Activated CD4-positive, alpha-beta T cell treated with anti-CD3 and anti-CD28 coated beads, Interleukin-2, Interleukin-4, amounts not matched to agents 100 ng/mL and 50 ng/mL, durations not matched to agents 16 hours and 8 hours (primary cell): ENCODE measurements around the gene UQCC5.

ENCODE experiments used
- DNase-seq: peaks from one replicate; pipeline ENCODE4 v3.0.0-alpha.2; 2020; ENCODE audit warnings: low spot score

UQCC5 gene

GRCh38 chr3:52504977-52505376, 31.4 kb upstream of the UQCC5 start:
- no peak for DNase-seq

GRCh38 chr3:52506266-52506966, 30.0 kb upstream of the UQCC5 start:
- DNase-seq: no peak

GRCh38 chr3:52507359-52507758, 29.0 kb upstream of the UQCC5 start:
- DNase-seq: no peak

GRCh38 chr3:52509753-52510328, 26.6 kb upstream of the UQCC5 start:
- DNase-seq: no peak

- no peak for DNase-seq
Measured at GRCh38 chr3:52511509-52511908, 24.9 kb upstream of the UQCC5 start.

GRCh38 chr3:52512105-52512504, 24.3 kb upstream of the UQCC5 start:
- no peak for DNase-seq

GRCh38 chr3:52512727-52513126, 23.7 kb upstream of the UQCC5 start:
- DNase-seq: no peak

- DNase-seq: no peak
Measured at GRCh38 chr3:52513281-52513680, 23.1 kb upstream of the UQCC5 start.

- DNase-seq: no peak
Measured at GRCh38 chr3:52514576-52514975, 21.8 kb upstream of the UQCC5 start.

- no peak for DNase-seq
Measured at GRCh38 chr3:52515192-52515591, 21.2 kb upstream of the UQCC5 start.

- no peak for DNase-seq
Measured at GRCh38 chr3:52516509-52517195, 19.8 kb upstream of the UQCC5 start.

- no peak for DNase-seq
Measured at GRCh38 chr3:52517796-52518722, 18.3 kb upstream of the UQCC5 start.

- DNase-seq: no peak
Measured at GRCh38 chr3:52518723-52519444, 17.5 kb upstream of the UQCC5 start.

- DNase-seq: no peak
Measured at GRCh38 chr3:52519445-52520140, 16.8 kb upstream of the UQCC5 start.

- no peak for DNase-seq
Measured at GRCh38 chr3:52520141-52520667, 16.2 kb upstream of the UQCC5 start.

- no peak for DNase-seq
Measured at GRCh38 chr3:52520716-52521487, 15.5 kb upstream of the UQCC5 start.

- no peak for DNase-seq
Measured at GRCh38 chr3:52521488-52521824, 14.9 kb upstream of the UQCC5 start.

GRCh38 chr3:52521881-52522650, 14.3 kb upstream of the UQCC5 start:
- no peak for DNase-seq

- DNase-seq: no peak
Measured at GRCh38 chr3:52522651-52523251, 13.7 kb upstream of the UQCC5 start.
